B cell (primary cell): ENCODE results near the gene POFUT2. TPM values are rescaled to one million over a fixed set of nuclear protein-coding genes. Genes with fewer than 3 reads are reported as not detected.

ENCODE experiments used
- ATAC-seq: fragments of 200-7000 bp; cut with Tn5 transposase; one replicate; pipeline ENCODE4 v1.10.0; 2021; ENCODE audit warnings: low read depth, mild to moderate bottlenecking, moderate number of reproducible peaks, moderate library complexity
- CTCF ChIA-PET: fragments of 350-600 bp; sonication (Branson Sonifier 250); formaldehyde crosslinking; loops from one replicate; lab custom pipeline; 2021; ENCODE audit warnings: antibody characterized with exemption, inconsistent platforms; lab: Charles Lee
- POLR2A ChIA-PET: fragments of 350-600 bp; sonication (Branson Sonifier 250); formaldehyde crosslinking; loops from one replicate; lab custom pipeline; 2021; ENCODE audit warnings: antibody characterized with exemption; lab: Charles Lee
- DNase-seq: peaks from one replicate; pipeline ENCODE4 v3.0.0; 2013
- H2AFZ ChIP-seq: 2 replicates; pipeline ENCODE4 v1.6.1; 2012; ENCODE audit warnings: mild to moderate bottlenecking, low read depth, low read length; ENCODE audit not compliant: insufficient read depth, poor library complexity, severe bottlenecking
- H3K27ac ChIP-seq, 2 donors: 1 replicate in 1 of 2; 2 replicates in 1 of 2; pipeline ENCODE4 v1.5.1; 2012 to 2013; ENCODE audit warnings: low read length in 2 of 2, mild to moderate bottlenecking in 2 of 2, moderate library complexity in 1 of 2
- H3K27me3 ChIP-seq, 4 experiments: fragments of 200-600 bp in 1 of 4; sonication (generic) in 1 of 4; replicated peaks in 1 of 4; 1 replicate in 2 of 4; 2 replicates in 2 of 4; pipeline versions ENCODE4 v1.6.1 to v1.7.0; 2013 to 2016; ENCODE audit warnings: low read length in 3 of 4, mild to moderate bottlenecking in 2 of 4, mixed read lengths in 1 of 4, moderate library complexity in 1 of 4; ENCODE audit not compliant: insufficient read depth in 4 of 4, control insufficient read depth in 3 of 4; ENCODE audit errors: control extremely low read depth in 1 of 4
- H3K36me3 ChIP-seq, 2 experiments: replicated peaks in 1 of 2; 1 replicate in 1 of 2; 2 replicates in 1 of 2; pipeline versions ENCODE4 v1.6.1 to v1.7.1; 2013; ENCODE audit warnings: low read length in 1 of 2; ENCODE audit not compliant: insufficient read depth in 2 of 2, control insufficient read depth in 1 of 2; ENCODE audit errors: control extremely low read depth in 1 of 2, extremely low read depth in 1 of 2
- H3K4me1 ChIP-seq, 2 donors: fragments of 200-600 bp in 1 of 2; sonication (generic) in 1 of 2; 1 replicate in 1 of 2; 2 replicates in 1 of 2; pipeline versions ENCODE4 v1.5.1 to v1.6.1; 2013 to 2017; ENCODE audit warnings: low read length in 2 of 2; ENCODE audit not compliant: control insufficient read depth in 2 of 2, insufficient read depth in 2 of 2
- H3K4me2 ChIP-seq: replicated peaks from 2 replicates; pipeline ENCODE3; 2012; ENCODE audit warnings: mild to moderate bottlenecking, low read depth, low read length; ENCODE audit not compliant: poor library complexity, severe bottlenecking
- H3K4me3 ChIP-seq, 5 experiments: fragments of 200-600 bp in 1 of 5; sonication (generic) in 1 of 5; 1 replicate in 3 of 5; 2 replicates in 2 of 5; pipeline versions ENCODE4 v1.5.1 to v1.7.0; 2011 to 2016; ENCODE audit warnings: low read length in 4 of 5, mild to moderate bottlenecking in 4 of 5, low read depth in 2 of 5, control low read depth in 1 of 5, moderate library complexity in 1 of 5; ENCODE audit not compliant: insufficient read depth in 1 of 5; ENCODE audit errors: control extremely low read depth in 1 of 5, extremely low read depth in 1 of 5
- H3K79me2 ChIP-seq: fragments of 200-600 bp; sonication (generic); one replicate; pipeline ENCODE4 v1.6.0; 2016; ENCODE audit warnings: low read length; ENCODE audit not compliant: control insufficient read depth, insufficient read depth
- H3K9ac ChIP-seq: fragments of 200-600 bp; sonication (generic); 2 replicates; pipeline ENCODE4 v1.6.1; 2017; ENCODE audit warnings: mild to moderate bottlenecking, low read length, moderate library complexity
- H3K9me3 ChIP-seq, 3 donors: one replicate each; pipeline versions ENCODE4 v1.6.1 to v1.7.1; 2013; ENCODE audit warnings: low read length in 2 of 3; ENCODE audit not compliant: control insufficient read depth in 2 of 3, insufficient read depth in 1 of 3; ENCODE audit errors: control extremely low read depth in 1 of 3
- H4K20me1 ChIP-seq: 2 replicates; pipeline ENCODE4 v1.6.0; 2012; ENCODE audit warnings: mild to moderate bottlenecking, low read length; ENCODE audit not compliant: insufficient read depth, control insufficient read depth, poor library complexity, severe bottlenecking
- H3K27ac Mint-ChIP-seq: one replicate; pipeline ENCODE4 v1.8.0; 2021; ENCODE audit warnings: mixed read lengths
- H3K27me3 Mint-ChIP-seq: one replicate; pipeline ENCODE4 v1.8.0; 2021; ENCODE audit warnings: mixed read lengths
- H3K4me1 Mint-ChIP-seq: one replicate; pipeline ENCODE4 v1.8.0; 2021; ENCODE audit warnings: mixed read lengths
- H3K4me3 Mint-ChIP-seq: one replicate; pipeline ENCODE4 v1.8.0; 2021; ENCODE audit warnings: mixed read lengths
- H3K9me3 Mint-ChIP-seq: one replicate; pipeline ENCODE4 v1.8.0; 2022; ENCODE audit warnings: mixed read lengths; ENCODE audit not compliant: insufficient read depth
- CTCF ChIP-seq: fragments of 200-600 bp; IDR thresholded peaks from one replicate; pipeline ENCODE4 v1.8.0; 2022; ENCODE audit warnings: antibody characterized with exemption, mild to moderate bottlenecking
- EZH2 ChIP-seq: IDR thresholded peaks from 2 replicates; pipeline ENCODE4 v1.6.1; 2012; ENCODE audit warnings: borderline replicate concordance, low read depth, mild to moderate bottlenecking, moderate library complexity, low read length; ENCODE audit not compliant: insufficient read depth, poor library complexity, severe bottlenecking
- WGBS: methylation state at CpG from one replicate; pipeline ENCODE4 v1.1.5; 2013; ENCODE audit warnings: missing lambda C conversion rate; ENCODE audit not compliant: insufficient coverage; 5-methylcytosine and 5-hydroxymethylcytosine counted together
- intact Hi-C: fragments of 100-400 bp; cut with micrococcal nuclease; formaldehyde crosslinking; loops from one replicate; pipeline ENCODE4 v1.10.0; 2022
- polyA plus RNA-seq: library from polyadenylated mRNA; depleted of rRNA; stranded (reverse); fragments of >200 nt; gene quantifications from 2 replicates; pipeline ENCODE4 v1.2.3, GENCODE V29; 2012
- total RNA-seq, 2 donors: library from RNA; stranded (reverse); fragments of 120-200 nt in 1 of 2; gene quantifications; 1 replicate in 1 of 2; 2 replicates in 1 of 2; pipeline versions ENCODE4 v1.2.3 to v1.2.4, GENCODE V29; 2013 to 2022

POFUT2 gene
- total and polyA plus RNA-seq, 2 donors (not counting 1 experiment from before 2014, with no cell fraction given), result 38.3 to 41.8 TPM

DNA sequence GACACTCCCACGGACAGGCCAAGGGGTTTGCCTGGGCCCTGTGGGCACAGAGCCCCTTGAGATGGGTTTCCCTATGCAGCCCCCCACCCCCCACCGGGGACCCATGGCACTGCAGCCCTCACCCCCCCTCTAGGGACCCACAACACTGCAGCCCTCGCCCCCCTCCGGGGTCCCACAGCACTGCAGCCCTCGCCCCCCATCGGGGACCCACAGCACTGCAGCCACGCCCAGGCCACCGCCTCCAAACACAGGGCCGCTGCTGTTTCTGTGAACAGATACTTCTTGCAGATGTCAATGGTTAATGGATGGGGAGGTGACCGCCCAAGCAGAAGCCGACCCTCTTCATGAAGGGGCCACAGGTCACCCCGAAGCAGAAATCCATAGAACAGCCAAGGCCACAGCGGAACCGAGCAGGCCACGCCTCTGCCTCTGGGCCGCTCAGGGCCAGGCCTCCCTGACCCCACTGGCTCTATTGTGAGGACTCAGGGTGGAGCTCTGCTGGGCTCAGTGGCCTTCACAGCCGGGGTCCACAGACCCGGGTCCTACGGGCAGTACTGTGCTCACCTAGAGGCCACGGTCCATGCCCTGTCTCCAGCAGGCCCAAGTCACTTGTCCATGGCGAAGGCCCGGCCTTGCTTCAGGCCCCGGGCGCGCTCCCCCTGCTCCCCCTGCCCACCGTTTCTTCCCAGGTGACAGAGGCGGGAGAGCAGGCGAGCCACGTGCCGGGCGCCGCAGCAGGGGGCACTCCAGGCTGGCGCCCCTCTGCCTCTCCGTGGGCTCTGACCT, 4.1 kb upstream of the POFUT2 start:
- H3K27ac ChIP-seq, result no peak overlapping the region
- H3K27me3 ChIP-seq, result peaks cover 0 to 8% (median 0%) of the 10 kb centered on the region in 4 experiments
- H3K79me2 ChIP-seq, result peaks cover 4% of the 10 kb centered on the region
- no peak overlapping the region for H3K27ac Mint-ChIP-seq
- H3K36me3 ChIP-seq, result no peaks in the 10 kb centered on the region
- H3K27me3 Mint-ChIP-seq, result peaks cover 7% of the 10 kb centered on the region
- no peaks in the 10 kb centered on the region for H4K20me1 ChIP-seq
- peak; percentile 11 for DNase-seq
- no peaks in the 10 kb centered on the region for H3K9me3 Mint-ChIP-seq
- no peak overlapping the region for H3K4me3 ChIP-seq
- peaks cover 17 to 21% of the 10 kb centered on the region in 2 donors for H3K4me1 ChIP-seq
- ChIA-PET CTCF (interaction anchor here (0.8 to 1.9 kb wide), 15 partner anchors 8 to 529 kb away, joined by 3 to 14 read pairs (median 4); partner anchors contain the start of gene PTTG1IP), POLR2A (no interaction called here)
- ATAC-seq, result no peak
- peaks cover 14% of the 10 kb centered on the region for H3K4me1 Mint-ChIP-seq
- no peak overlapping the region for H3K4me3 Mint-ChIP-seq
- intact Hi-C loops, result no loop called here
- 92% methylated on average over 28 of the region's 34 CpGs for WGBS
- no peaks in the 10 kb centered on the region for H3K9me3 ChIP-seq
- no peak overlapping the region for H3K9ac ChIP-seq
- TF ChIP-seq CTCF, result no peak
- no peak for TF ChIP-seq EZH2
- peak overlapping the region; percentile 68 for H3K4me2 ChIP-seq
- H2AFZ ChIP-seq, result no peak overlapping the region
